GM12801 (cell line): Measurements from ENCODE around the gene GABRE.

ENCODE experiments used
- TF ChIP-seq, protein P1 (sequence below): IDR thresholded peaks from one replicate; pipeline ENCODE4 v1.5.1; 2011; ENCODE audit warnings: control low read depth; ENCODE audit not compliant: insufficient read length; ENCODE audit errors: extremely low read depth

GABRE gene

DNA sequence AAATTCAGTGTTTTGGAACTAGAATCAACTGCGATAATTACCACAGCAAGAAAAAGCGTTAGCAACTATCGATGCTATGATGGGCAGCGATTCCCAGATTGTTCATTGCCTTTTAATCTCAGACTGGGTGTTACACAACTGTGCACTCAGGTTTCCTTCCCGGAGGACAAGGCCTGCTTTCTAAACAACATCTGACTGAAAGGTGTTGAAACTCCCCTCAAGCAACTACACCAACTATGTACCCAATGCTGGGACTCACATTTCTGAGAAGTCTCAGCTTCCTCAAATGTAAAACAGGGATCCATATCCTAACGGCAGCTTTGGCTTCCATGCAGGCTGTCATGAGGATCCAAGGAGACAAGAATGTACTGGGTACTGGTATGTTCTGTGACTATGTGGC, 8.2 kb downstream of the GABRE start:
- TF ChIP-seq, protein P1, sequence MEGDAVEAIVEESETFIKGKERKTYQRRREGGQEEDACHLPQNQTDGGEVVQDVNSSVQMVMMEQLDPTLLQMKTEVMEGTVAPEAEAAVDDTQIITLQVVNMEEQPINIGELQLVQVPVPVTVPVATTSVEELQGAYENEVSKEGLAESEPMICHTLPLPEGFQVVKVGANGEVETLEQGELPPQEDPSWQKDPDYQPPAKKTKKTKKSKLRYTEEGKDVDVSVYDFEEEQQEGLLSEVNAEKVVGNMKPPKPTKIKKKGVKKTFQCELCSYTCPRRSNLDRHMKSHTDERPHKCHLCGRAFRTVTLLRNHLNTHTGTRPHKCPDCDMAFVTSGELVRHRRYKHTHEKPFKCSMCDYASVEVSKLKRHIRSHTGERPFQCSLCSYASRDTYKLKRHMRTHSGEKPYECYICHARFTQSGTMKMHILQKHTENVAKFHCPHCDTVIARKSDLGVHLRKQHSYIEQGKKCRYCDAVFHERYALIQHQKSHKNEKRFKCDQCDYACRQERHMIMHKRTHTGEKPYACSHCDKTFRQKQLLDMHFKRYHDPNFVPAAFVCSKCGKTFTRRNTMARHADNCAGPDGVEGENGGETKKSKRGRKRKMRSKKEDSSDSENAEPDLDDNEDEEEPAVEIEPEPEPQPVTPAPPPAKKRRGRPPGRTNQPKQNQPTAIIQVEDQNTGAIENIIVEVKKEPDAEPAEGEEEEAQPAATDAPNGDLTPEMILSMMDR, result no peak

DNA sequence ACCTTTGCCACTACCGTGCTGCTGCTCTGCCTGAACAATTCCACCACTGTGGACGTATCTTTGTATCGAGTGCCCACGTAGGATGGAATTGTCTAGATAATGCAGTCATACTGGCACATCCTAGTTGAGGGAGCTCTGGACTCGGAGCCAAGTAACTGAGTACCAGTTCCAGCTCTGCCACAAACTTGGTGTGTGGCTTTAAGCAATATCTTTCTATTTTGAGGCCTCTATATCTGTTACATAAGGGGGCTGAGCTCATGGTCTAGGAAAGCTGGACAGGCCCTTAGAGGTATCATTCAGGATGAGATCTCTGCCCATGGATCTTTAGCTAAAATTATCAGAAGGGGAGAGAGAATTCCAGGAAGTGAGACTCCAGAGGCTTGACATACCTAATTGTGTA, 12.4 kb downstream of the GABRE start:
- TF ChIP-seq, protein P1, result no peak

DNA sequence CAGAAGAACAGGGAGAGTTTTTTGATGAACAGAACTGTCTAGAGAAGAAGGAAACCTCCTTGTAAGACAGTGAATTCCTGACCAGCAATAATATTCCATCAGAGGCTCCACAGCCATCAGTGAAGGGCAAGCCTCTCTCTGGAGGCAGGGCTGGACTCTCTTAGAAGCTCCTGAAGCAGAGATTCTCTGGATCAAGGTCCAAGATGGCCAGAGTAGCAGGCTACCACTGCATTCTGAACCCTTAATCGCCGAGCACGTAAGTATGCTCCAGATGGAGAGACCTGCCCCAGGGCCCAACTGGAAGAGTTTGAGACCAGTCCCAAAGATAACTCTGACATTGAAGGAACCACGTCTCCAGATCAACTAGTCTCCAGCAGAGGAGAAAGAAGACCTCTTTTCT, 16.4 kb downstream of the GABRE start:
- TF ChIP-seq, protein P1, result no peak

DNA sequence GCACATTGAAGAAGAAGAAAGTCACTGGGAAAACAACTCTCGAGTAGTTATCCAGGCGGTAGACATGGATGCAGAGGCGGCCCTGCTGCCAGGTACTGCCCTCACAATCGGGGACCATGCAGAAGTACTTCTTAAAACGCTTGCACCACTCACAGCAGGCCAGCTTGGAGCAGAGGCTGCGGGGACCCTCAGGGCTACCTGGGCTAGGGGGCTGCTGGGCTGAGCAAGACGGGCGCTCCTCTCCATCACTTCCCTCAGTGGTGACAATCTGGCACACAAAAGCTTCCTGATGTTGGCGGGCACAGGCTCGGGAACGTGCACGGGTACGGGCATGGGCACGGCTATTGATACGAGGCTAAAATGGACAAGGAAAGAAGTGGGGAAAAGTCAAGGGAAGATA, 19.7 kb downstream of the GABRE start:
- TF ChIP-seq, protein P1, result no peak

DNA sequence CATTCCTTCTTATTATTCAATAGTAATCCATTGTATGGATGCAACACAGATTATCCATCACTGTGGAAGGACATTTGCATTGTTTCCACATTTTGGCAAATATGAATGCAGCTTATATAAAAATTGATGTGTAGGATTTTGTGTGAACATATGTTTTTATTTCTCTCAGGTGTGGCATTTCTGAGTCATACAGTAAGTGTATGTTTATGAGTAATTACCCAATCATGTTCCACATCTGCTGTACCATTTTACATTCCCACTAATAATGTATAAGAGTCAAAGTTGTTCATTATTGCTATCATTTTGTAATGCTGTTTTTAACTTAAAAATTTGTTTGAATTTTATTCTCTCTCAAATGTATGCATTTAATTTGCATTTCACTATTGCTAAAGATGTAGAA, 36.3 kb downstream of the GABRE start:
- TF ChIP-seq, protein P1, result no peak

DNA sequence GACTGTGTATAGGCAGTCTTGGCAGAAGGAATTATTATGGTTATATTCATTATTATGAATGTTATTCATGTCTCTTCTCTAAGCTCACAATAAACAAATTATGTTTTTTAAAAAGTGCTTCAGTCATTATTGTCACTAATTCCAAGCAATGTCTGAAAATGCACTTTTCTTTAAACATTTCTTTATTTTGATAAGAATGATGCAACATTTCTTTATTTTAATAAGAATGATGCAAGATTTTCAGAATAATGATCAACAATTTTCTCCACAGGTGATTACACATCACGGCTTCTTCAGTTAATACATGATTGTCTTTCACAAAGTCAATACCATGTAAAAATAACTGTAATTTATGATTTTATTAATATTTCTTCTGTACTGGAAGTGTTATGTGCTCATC, 39.1 kb downstream of the GABRE start:
- TF ChIP-seq, protein P1, result no peak

DNA sequence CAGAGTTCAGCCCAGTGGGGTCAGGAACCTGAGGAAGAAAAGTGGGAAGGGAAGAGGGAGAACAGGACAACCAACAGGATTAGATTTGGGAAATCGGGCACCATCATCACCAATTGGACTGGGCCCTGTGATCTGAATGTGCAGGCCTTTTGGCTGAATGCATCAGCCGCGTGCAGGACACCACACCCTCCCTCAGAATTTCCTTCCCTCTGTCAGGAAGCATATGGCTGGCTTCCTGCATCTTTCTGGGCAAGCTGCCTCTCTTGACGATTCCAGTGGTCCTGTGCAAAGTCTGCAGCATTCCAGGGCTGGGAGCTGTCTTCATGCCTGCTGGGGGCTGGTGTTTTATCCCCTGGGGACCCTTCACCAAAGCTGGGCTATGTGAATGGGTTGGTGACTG, 45.4 kb downstream of the GABRE start:
- TF ChIP-seq, protein P1, result no peak

DNA sequence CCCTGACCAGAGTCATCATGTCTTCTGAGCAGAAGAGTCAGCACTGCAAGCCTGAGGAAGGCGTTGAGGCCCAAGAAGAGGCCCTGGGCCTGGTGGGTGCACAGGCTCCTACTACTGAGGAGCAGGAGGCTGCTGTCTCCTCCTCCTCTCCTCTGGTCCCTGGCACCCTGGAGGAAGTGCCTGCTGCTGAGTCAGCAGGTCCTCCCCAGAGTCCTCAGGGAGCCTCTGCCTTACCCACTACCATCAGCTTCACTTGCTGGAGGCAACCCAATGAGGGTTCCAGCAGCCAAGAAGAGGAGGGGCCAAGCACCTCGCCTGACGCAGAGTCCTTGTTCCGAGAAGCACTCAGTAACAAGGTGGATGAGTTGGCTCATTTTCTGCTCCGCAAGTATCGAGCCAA, 50.8 kb downstream of the GABRE start:
- TF ChIP-seq, protein P1, result no peak
